K562 (cell line): ENCODE data around the gene HOXC4. TPM values are rescaled to one million over a fixed set of nuclear protein-coding genes. Genes with fewer than 3 reads are reported as not detected.

Experiments
- ATAC-seq: fragments of 200-7000 bp; cut with Tn5 transposase; 3 replicates; pipeline ENCODE4 v1.9.1; 2020; ENCODE audit warnings: moderate library complexity
- BruUV-seq: library from RNA; stranded (reverse); fragments of 400-500 nt; replicated peaks from 2 replicates; lab custom pipeline; 2021; lab: Mats Ljungman, UMichigan
- CTCF ChIA-PET: fragments of 300-600 bp; formaldehyde crosslinking; extraction: SDS; loops from one replicate; lab custom pipeline; 2021; ENCODE audit warnings: low intra/inter-chr PET ratio; lab: Yijun Ruan, JAX
- POLR2A ChIA-PET: fragments of 300-600, 350-650 bp; sonication (Branson Sonifier 250); formaldehyde crosslinking; extraction: SDS; loops from one replicate; lab custom pipeline; 2021; ENCODE audit warnings: antibody characterized with exemption, inconsistent platforms; lab: Yijun Ruan, JAX
- DNase-seq, 4 experiments: peaks; one replicate each; pipeline versions ENCODE4 v3.0.0 to v3.0.0-alpha.2; 2011 to 2018; ENCODE audit warnings: low spot score in 3 of 4, mixed read lengths in 3 of 4; ENCODE audit errors: extremely low read depth in 1 of 4
- FAIRE-seq: peaks from 2 replicates; lab custom pipeline; 2011; peaks lifted over from hg19 to GRCh38; lab: Jason Lieb, UNC
- H2AFZ ChIP-seq: 2 replicates; pipeline ENCODE4 v1.6.0; 2011; ENCODE audit warnings: low read depth, low read length, control low read depth, inconsistent platforms
- H3K27ac ChIP-seq: fragments of 200-600 bp; 3 replicates; pipeline ENCODE4 v1.8.0; 2011; ENCODE audit warnings: low read depth, mild to moderate bottlenecking, control low read depth, inconsistent platforms, low read length, moderate library complexity, mixed read lengths; ENCODE audit errors: extremely low read depth
- H3K27me3 ChIP-seq, 2 experiments: fragments of 300-600 bp in 1 of 2; 2 replicates in 1 of 2; 3 replicates in 1 of 2; pipeline versions ENCODE4 v1.6.0 to v1.8.0; 2011; ENCODE audit warnings: inconsistent platforms in 2 of 2, low read length in 2 of 2, mild to moderate bottlenecking in 1 of 2, mixed read lengths in 1 of 2, moderate library complexity in 1 of 2; ENCODE audit not compliant: control insufficient read depth in 2 of 2, insufficient read depth in 2 of 2
- H3K36me3 ChIP-seq: fragments of 300-600 bp; 3 replicates; pipeline ENCODE4 v1.8.0; 2011; ENCODE audit warnings: mild to moderate bottlenecking, low read length, inconsistent platforms; ENCODE audit not compliant: control insufficient read depth, insufficient read depth
- H3K4me1 ChIP-seq, 2 experiments: fragments of 200-600 bp in 1 of 2; replicated peaks in 1 of 2; 2 replicates in 1 of 2; 3 replicates in 1 of 2; pipeline versions ENCODE4 v1.5.1 to v1.8.0; 2011; ENCODE audit warnings: inconsistent platforms in 2 of 2, low read length in 2 of 2, mild to moderate bottlenecking in 1 of 2, mixed read lengths in 1 of 2, moderate library complexity in 1 of 2; ENCODE audit not compliant: control insufficient read depth in 2 of 2, insufficient read depth in 2 of 2
- H3K4me2 ChIP-seq: 2 replicates; pipeline ENCODE4 v1.6.1; 2011; ENCODE audit warnings: low read length, control low read depth, inconsistent platforms, mixed read lengths; ENCODE audit not compliant: insufficient read depth
- H3K4me3 ChIP-seq: fragments of 200-600 bp; sonication (generic), shearing (Covaris generic); 2 replicates; pipeline ENCODE4 v1.5.1; 2016; ENCODE audit warnings: control low read depth, inconsistent platforms
- H3K79me2 ChIP-seq: fragments of 200-600 bp; 3 replicates; pipeline ENCODE4 v1.8.0; 2011; ENCODE audit warnings: low read length, inconsistent platforms; ENCODE audit not compliant: control insufficient read depth, insufficient read depth
- H3K9ac ChIP-seq, 2 experiments: 2 replicates each; pipeline versions ENCODE4 v1.6.0 to v1.6.1; 2011; ENCODE audit warnings: low read depth in 2 of 2, low read length in 2 of 2, control low read depth in 1 of 2, inconsistent platforms in 1 of 2, mild to moderate bottlenecking in 1 of 2, mixed read lengths in 1 of 2; ENCODE audit not compliant: insufficient read depth in 1 of 2
- H3K9me1 ChIP-seq: one replicate; pipeline ENCODE4 v1.6.0; 2011; ENCODE audit warnings: inconsistent platforms, mild to moderate bottlenecking, low read length, moderate library complexity; ENCODE audit not compliant: control insufficient read depth, insufficient read depth
- H3K9me3 ChIP-seq: replicated peaks from 2 replicates; pipeline ENCODE4 v1.5.1; 2011; ENCODE audit warnings: low read depth, low read length, inconsistent platforms; ENCODE audit not compliant: control insufficient read depth, insufficient read depth
- H4K20me1 ChIP-seq: replicated peaks from 2 replicates; pipeline ENCODE4 v1.6.1; 2011; ENCODE audit warnings: low read length, inconsistent platforms, mixed read lengths; ENCODE audit not compliant: control insufficient read depth, insufficient read depth
- CHD4 ChIP-seq: fragments of 200-600 bp; sonication (generic); IDR thresholded peaks from 3 replicates; pipeline ENCODE4 v1.6.1; 2012; ENCODE audit warnings: low read depth, mild to moderate bottlenecking, mixed read lengths, low read length, inconsistent platforms; ENCODE audit not compliant: insufficient read depth, insufficient replicate concordance, poor library complexity, severe bottlenecking
- FOSL1 ChIP-seq: fragments of 200-800 bp; sonication (Bioruptor generic); conservative IDR thresholded peaks from 2 replicates; pipeline ENCODE4 v1.6.1; 2016; ENCODE audit warnings: missing genetic modification characterization, missing compliant biosample characterization
- HDAC1 ChIP-seq, 2 experiments: fragments of 450-650 bp; IDR thresholded peaks; 2 replicates each; pipeline ENCODE4 v1.6.1; 2016 to 2017; ENCODE audit warnings: inconsistent platforms in 1 of 2, mild to moderate bottlenecking in 1 of 2, moderate library complexity in 1 of 2
- HEY1 ChIP-seq: fragments of 250-450 bp; sonication (Bioruptor Pico); IDR thresholded peaks from 2 replicates; pipeline ENCODE4 v1.5.0; 2020; ENCODE audit warnings: mild to moderate bottlenecking, moderate library complexity, borderline replicate concordance
- MYC ChIP-seq, 2 experiments: fragments of 250-450 bp in 1 of 2; sonication (Bioruptor Pico) in 1 of 2; IDR thresholded peaks; 2 replicates each; pipeline versions ENCODE4 v1.5.1 to v1.6.1; 2012 to 2021; ENCODE audit warnings: low read depth in 2 of 2, borderline replicate concordance in 1 of 2, improper control_type of control experiment in 1 of 2, low read length in 1 of 2, mild to moderate bottlenecking in 1 of 2, moderate library complexity in 1 of 2
- NFRKB ChIP-seq: fragments of 450-650 bp; IDR thresholded peaks from 2 replicates; pipeline ENCODE4 v1.6.1; 2016; ENCODE audit warnings: low read depth
- NR2C2 ChIP-seq, 2 experiments: fragments of 200-800 bp in 1 of 2; sonication (Bioruptor generic) in 1 of 2; sonication (generic) in 1 of 2; formaldehyde crosslinking in 1 of 2; IDR thresholded peaks; 2 replicates each; pipeline versions ENCODE4 v1.6.1 to v1.8.0; 2016 to 2022; ENCODE audit warnings: mild to moderate bottlenecking in 1 of 2, missing compliant biosample characterization in 1 of 2, missing genetic modification characterization in 1 of 2, missing genetic modification reagents in 1 of 2
- PHF20 ChIP-seq: fragments of 450-650 bp; IDR thresholded peaks from 2 replicates; pipeline ENCODE4 v1.6.1; 2018; ENCODE audit not compliant: partially characterized antibody
- SMAD3 ChIP-seq: fragments of 450-650 bp; formaldehyde crosslinking; conservative IDR thresholded peaks from 2 replicates; pipeline ENCODE4 v1.4.0; 2020; ENCODE audit warnings: mild to moderate bottlenecking
- SMARCC2 ChIP-seq: fragments of 450-650 bp; IDR thresholded peaks from 2 replicates; pipeline ENCODE4 v1.6.1; 2017; ENCODE audit warnings: antibody characterized with exemption, moderate library complexity, mild to moderate bottlenecking, low read depth
- SOX6 ChIP-seq: fragments of 450-650 bp; IDR thresholded peaks from 2 replicates; pipeline ENCODE4 v1.6.1; 2014; ENCODE audit warnings: mild to moderate bottlenecking
- U2AF1 ChIP-seq: fragments of 200-400 bp; formaldehyde crosslinking; optimal IDR thresholded peaks from 2 replicates; pipeline ENCODE3; 2017; ENCODE audit warnings: mild to moderate bottlenecking, low read depth, low read length, moderate library complexity
- ZC3H4 ChIP-seq: sonication (generic); formaldehyde crosslinking; IDR thresholded peaks from 2 replicates; pipeline ENCODE4 v1.9.0; 2021; ENCODE audit warnings: missing genetic modification reagents, borderline replicate concordance
- WGBS: fragments of 100-300 bp; shearing (Covaris generic); methylation state at CpG from one replicate; pipeline ENCODE4 v1.1.6; 2016; ENCODE audit warnings: low coverage, mixed read lengths; ENCODE audit not compliant: insufficient coverage; ENCODE audit errors: missing lambda C conversion rate; 5-methylcytosine and 5-hydroxymethylcytosine counted together
- in situ Hi-C: fragments of 300-500 bp; cut with MboI; formaldehyde crosslinking; loops from 4 replicates; pipeline ENCODE4 v1.15.0; 2018; ENCODE audit warnings: inconsistent platforms, mixed read lengths
- intact Hi-C: fragments of 100-400 bp; cut with micrococcal nuclease; formaldehyde crosslinking; loops from 2 replicates; pipeline ENCODE4 v1.14.2; 2022
- polyA plus RNA-seq, 8 experiments: library from polyadenylated mRNA; depleted of rRNA in 4 of 8; stranded (reverse) in 5 of 8; unstranded in 3 of 8; fragments of >200 nt; fragmentation: Nextera tagmentation in 2 of 8; fragmentation: Illumina TruSeq in 1 of 8; extraction: Ambion mirVana in 2 of 8; extraction: Trizol in 1 of 8; gene quantifications; 2 replicates each; pipeline versions ENCODE4 v1.2.1 to v1.2.3, GENCODE V29; 2011 to 2014; ENCODE audit warnings: inconsistent platforms in 1 of 8, missing spikeins in 1 of 8
- total RNA-seq, 7 experiments: library from RNA; depleted of rRNA in 6 of 7; stranded (reverse); fragments of >200 nt in 6 of 7; fragmentation: Illumina TruSeq in 2 of 7; extraction: Trizol in 2 of 7; gene quantifications; 2 replicates each; pipeline versions ENCODE4 v1.2.1 to v1.2.3, GENCODE V29; 2011 to 2021; ENCODE audit warnings: low replicate concordance in 1 of 7
- TF ChIP-seq, protein P1 (sequence below): sonication (generic); formaldehyde crosslinking; IDR thresholded peaks from 2 replicates; pipeline ENCODE4 v1.8.0; 2023; ENCODE audit warnings: mild to moderate bottlenecking, missing genetic modification reagents
- TF ChIP-seq, protein P2 (sequence below): fragments of 450-650 bp; formaldehyde crosslinking; IDR thresholded peaks from 2 replicates; pipeline ENCODE4 v1.4.0; 2022; ENCODE audit warnings: missing genetic modification characterization

HOXC4 gene
- total and polyA plus RNA-seq, 9 of the 15 experiments (the other 6 are each of a cell fraction or from before 2014, with no cell fraction given): 0.06 to 1.5 (median 0.44) TPM; not detected in 1

DNA sequence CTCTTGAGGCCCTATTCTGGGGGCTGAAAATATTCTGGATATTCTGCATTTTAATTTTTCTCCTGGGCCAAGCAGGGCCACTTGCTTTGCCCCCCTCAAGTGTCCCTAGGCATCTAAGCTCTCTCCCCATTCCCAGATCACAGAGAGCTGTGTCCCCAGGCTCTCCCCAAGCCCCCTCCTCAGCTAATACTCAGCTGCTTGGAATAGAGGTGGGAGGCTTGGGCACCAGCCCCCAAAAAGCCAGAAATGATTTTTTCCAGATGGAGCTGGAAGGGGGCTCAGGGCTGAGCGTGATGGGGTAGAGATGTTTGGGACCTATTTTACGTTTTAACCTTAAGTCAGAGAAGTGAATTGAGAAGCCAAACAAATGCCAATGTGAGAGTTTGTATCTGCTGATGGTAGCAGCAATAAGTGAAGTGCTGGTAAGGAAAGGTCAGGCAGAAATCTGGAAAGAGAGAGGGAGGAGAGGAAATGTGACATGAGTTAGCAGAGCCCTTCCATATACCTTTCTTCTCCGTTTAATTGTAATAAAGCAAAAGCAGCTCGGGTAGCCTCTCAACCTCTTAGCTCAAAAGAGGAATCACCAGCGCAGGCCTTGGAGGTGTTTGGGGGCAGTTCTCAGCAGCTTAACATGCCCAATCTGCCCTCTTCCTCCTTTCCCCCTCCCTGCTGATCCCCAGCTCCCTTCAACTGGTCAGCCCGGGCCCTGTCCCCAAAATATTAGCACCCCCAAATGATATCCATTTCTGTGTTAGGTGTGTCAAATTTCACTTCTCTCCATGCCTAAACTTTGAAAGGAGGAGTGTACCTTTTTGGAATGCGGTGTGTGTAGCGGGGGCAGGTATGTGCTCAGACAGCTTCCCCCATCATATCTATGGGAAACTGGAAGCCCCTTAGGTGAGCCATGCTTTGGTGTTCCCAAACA is 30.4 kb upstream of the HOXC4 start:
- FAIRE-seq: peak; percentile 23
- CTCF ChIA-PET: no interaction called here
- intact Hi-C loops (no loop called here), in situ Hi-C loops (loop anchor here (10.0 kb wide), 1 partner anchor 172 kb away; no protein-coding TSS in a partner anchor)
- Histone ChIP-seq H2AFZ (no peak overlapping the region), H3K4me1 (peaks cover 13 to 33% of the 10 kb centered on the region in 2 experiments), H3K36me3 (no peaks in the 10 kb centered on the region), H3K4me2 (no peak overlapping the region), H3K9me1 (no peaks in the 10 kb centered on the region), H3K79me2 (no peaks in the 10 kb centered on the region; the same call in 1 of the 3 replicates), H3K27ac (no peak overlapping the region), H3K9me3 (no peaks in the 10 kb centered on the region), H3K9ac (peak overlapping the region in 1 of 2 experiments; percentile 54; a peak in 1 of 4 replicates), H4K20me1 (no peaks in the 10 kb centered on the region), H3K27me3 (no peaks in the 10 kb centered on the region), H3K4me3 (no peak overlapping the region)
- no TSS peak for BruUV-seq
- POLR2A ChIA-PET: interaction anchor here (0.6 to 1.4 kb wide), 7 partner anchors 8 to 178 kb away, joined by 3 to 5 read pairs (median 3); partner anchors contain the start of gene HOXC9
- no peak for DNase-seq
- no peak for ATAC-seq
- WGBS: 36% methylated on average over 7 of the region's 8 CpGs
- TF ChIP-seq SMAD3 (CRISPR knock-in tag): no peak
- TF ChIP-seq CHD4: no peak
- no peak for TF ChIP-seq SMARCC2
- no peak for TF ChIP-seq MYC (IDR thresholded peaks at IDR 0.05; ENCODE audit: low read depth, low read length)
- TF ChIP-seq MYC (CRISPR knock-in tag; IDR thresholded peaks at IDR 0.05; ENCODE audit: borderline replicate concordance, low read depth): no peak
- TF ChIP-seq NFRKB: no peak
- TF ChIP-seq ZC3H4: no peak
- TF ChIP-seq, protein P1, sequence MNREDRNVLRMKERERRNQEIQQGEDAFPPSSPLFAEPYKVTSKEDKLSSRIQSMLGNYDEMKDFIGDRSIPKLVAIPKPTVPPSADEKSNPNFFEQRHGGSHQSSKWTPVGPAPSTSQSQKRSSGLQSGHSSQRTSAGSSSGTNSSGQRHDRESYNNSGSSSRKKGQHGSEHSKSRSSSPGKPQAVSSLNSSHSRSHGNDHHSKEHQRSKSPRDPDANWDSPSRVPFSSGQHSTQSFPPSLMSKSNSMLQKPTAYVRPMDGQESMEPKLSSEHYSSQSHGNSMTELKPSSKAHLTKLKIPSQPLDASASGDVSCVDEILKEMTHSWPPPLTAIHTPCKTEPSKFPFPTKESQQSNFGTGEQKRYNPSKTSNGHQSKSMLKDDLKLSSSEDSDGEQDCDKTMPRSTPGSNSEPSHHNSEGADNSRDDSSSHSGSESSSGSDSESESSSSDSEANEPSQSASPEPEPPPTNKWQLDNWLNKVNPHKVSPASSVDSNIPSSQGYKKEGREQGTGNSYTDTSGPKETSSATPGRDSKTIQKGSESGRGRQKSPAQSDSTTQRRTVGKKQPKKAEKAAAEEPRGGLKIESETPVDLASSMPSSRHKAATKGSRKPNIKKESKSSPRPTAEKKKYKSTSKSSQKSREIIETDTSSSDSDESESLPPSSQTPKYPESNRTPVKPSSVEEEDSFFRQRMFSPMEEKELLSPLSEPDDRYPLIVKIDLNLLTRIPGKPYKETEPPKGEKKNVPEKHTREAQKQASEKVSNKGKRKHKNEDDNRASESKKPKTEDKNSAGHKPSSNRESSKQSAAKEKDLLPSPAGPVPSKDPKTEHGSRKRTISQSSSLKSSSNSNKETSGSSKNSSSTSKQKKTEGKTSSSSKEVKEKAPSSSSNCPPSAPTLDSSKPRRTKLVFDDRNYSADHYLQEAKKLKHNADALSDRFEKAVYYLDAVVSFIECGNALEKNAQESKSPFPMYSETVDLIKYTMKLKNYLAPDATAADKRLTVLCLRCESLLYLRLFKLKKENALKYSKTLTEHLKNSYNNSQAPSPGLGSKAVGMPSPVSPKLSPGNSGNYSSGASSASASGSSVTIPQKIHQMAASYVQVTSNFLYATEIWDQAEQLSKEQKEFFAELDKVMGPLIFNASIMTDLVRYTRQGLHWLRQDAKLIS (CRISPR knock-in tag): no peak
- TF ChIP-seq HEY1 (CRISPR knock-in tag): no peak
- no peak for TF ChIP-seq FOSL1 (tag)
- no peak for TF ChIP-seq HDAC1 (IDR thresholded peaks at IDR 0.05)
- no peak for TF ChIP-seq SOX6
- no peak for TF ChIP-seq U2AF1
- TF ChIP-seq, protein P2, sequence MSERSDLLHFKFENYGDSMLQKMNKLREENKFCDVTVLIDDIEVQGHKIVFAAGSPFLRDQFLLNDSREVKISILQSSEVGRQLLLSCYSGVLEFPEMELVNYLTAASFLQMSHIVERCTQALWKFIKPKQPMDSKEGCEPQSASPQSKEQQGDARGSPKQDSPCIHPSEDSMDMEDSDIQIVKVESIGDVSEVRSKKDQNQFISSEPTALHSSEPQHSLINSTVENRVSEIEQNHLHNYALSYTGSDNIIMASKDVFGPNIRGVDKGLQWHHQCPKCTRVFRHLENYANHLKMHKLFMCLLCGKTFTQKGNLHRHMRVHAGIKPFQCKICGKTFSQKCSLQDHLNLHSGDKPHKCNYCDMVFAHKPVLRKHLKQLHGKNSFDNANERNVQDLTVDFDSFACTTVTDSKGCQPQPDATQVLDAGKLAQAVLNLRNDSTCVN (CRISPR knock-in tag): no peak
- TF ChIP-seq NR2C2 (CRISPR knock-in tag; IDR thresholded peaks at IDR 0.05): no peak
- no peak for TF ChIP-seq NR2C2 (tag; IDR thresholded peaks at IDR 0.05)
- TF ChIP-seq PHF20: no peak
